Measurements from ENCODE around the gene KYNU. TPM values are rescaled to one million over a fixed set of nuclear protein-coding genes. Genes with fewer than 3 reads are reported as not detected.

Gene KYNU
- total RNA-seq, 1 donor from 2014 or later: not detected

DNA sequence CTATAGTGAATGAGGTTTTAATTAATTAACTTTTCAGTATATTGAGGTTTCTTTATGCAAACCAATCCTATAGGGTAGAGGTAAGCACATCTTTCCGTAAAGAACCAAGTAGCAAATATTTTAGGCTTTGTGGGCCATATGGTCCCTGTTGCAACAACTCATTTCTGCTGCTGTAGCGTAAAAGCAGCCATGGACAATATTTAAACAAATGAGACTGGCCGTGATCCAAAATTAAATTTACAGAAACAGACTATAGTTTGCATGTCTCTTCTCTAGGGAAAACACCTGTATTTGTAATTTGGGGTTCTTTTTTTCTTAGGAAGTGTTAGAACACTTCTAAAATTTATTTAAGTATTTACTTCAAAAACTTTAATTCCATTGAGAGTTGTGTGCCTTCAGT, 104.3 kb downstream of the KYNU start:
- no peak for TF ChIP-seq CTCF (IDR thresholded peaks at IDR 0.05; ENCODE audit: unreplicated experiment)
- H3K4me3 Mint-ChIP-seq (ENCODE audit: low read depth): no peak overlapping the region
- H3K4me1 Mint-ChIP-seq (ENCODE audit: low read depth): peaks cover 8% of the 10 kb centered on the region
- DNase-seq (ENCODE audit: low spot score, unreplicated experiment): no peak
- no peaks in the 10 kb centered on the region for H3K36me3 Mint-ChIP-seq (ENCODE audit: insufficient read depth)
- H3K27me3 Mint-ChIP-seq: no peaks in the 10 kb centered on the region
- H3K27ac Mint-ChIP-seq: no peak overlapping the region
- H3K9me3 Mint-ChIP-seq (ENCODE audit: low read depth): no peaks in the 10 kb centered on the region

- no peak for TF ChIP-seq CTCF (IDR thresholded peaks at IDR 0.05; ENCODE audit: unreplicated experiment)
- Mint-ChIP-seq H3K4me1 (ENCODE audit: low read depth) (peaks cover 8% of the 10 kb centered on the region), H3K9me3 (ENCODE audit: low read depth) (no peaks in the 10 kb centered on the region), H3K4me3 (ENCODE audit: low read depth) (no peak overlapping the region), H3K27ac (no peak overlapping the region), H3K27me3 (no peaks in the 10 kb centered on the region), H3K36me3 (ENCODE audit: insufficient read depth) (no peaks in the 10 kb centered on the region)
- DNase-seq (ENCODE audit: low spot score, unreplicated experiment): no peak
Measured at GRCh38 chr2:142983174-142983573, 105.7 kb downstream of the KYNU start.

DNA sequence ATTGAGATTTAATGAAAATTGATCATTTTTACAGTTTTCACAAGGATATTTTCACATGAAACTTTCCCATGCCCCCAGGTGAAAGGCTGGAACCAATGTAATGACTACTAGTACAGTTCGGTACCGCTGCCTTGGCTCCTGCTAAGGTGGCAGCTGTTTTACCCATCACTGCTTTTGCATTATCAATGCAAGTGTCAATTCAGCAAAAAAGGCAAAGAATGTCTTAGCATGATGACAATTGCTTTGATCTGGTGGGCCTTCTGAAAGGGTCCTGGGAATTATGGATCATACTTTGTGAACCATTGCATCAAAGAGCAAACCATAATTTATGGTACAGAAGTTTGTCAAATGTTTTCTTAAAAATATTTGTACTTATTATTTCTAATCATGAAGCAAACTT, 107.2 kb downstream of the KYNU start:
- no peaks in the 10 kb centered on the region for H3K27me3 Mint-ChIP-seq
- no peaks in the 10 kb centered on the region for H3K9me3 Mint-ChIP-seq (ENCODE audit: low read depth)
- no peak for DNase-seq (ENCODE audit: low spot score, unreplicated experiment)
- H3K27ac Mint-ChIP-seq: no peak overlapping the region
- TF ChIP-seq CTCF (IDR thresholded peaks at IDR 0.05; ENCODE audit: unreplicated experiment): no peak
- no peaks in the 10 kb centered on the region for H3K36me3 Mint-ChIP-seq (ENCODE audit: insufficient read depth)
- H3K4me3 Mint-ChIP-seq (ENCODE audit: low read depth): no peak overlapping the region
- H3K4me1 Mint-ChIP-seq (ENCODE audit: low read depth): peaks cover 8% of the 10 kb centered on the region

DNA sequence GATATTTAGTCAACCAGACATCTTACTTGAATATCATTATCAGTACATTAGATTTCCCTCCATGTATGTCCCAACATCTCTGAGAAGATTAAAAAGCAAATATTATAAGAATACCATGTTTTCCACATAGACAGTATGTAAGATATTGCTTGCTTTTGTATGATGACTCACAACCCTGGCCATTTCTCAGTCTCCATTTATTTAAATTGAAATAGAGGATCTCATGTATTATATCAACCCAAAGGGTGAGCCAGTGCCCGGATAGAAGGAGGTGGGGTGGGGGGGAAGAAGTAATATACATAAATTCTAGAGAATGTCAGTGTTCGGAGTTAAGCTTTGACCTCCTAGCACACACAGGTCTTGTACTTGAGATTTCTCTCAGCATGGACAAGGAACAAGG, 109.6 kb downstream of the KYNU start:
- no peak for TF ChIP-seq CTCF (IDR thresholded peaks at IDR 0.05; ENCODE audit: unreplicated experiment)
- Mint-ChIP-seq H3K4me1 (ENCODE audit: low read depth) (no peaks in the 10 kb centered on the region), H3K9me3 (ENCODE audit: low read depth) (no peaks in the 10 kb centered on the region), H3K27ac (no peak overlapping the region), H3K4me3 (ENCODE audit: low read depth) (no peak overlapping the region), H3K36me3 (ENCODE audit: insufficient read depth) (no peaks in the 10 kb centered on the region), H3K27me3 (no peaks in the 10 kb centered on the region)
- no peak for DNase-seq (ENCODE audit: low spot score, unreplicated experiment)

GRCh38 chr2:142989273-142990204, 112.1 kb downstream of the KYNU start:
- H3K4me1 Mint-ChIP-seq (ENCODE audit: low read depth): no peaks in the 10 kb centered on the region
- H3K36me3 Mint-ChIP-seq (ENCODE audit: insufficient read depth): no peaks in the 10 kb centered on the region
- TF ChIP-seq CTCF (IDR thresholded peaks at IDR 0.05; ENCODE audit: unreplicated experiment): peak; percentile 73
- no peak overlapping the region for H3K4me3 Mint-ChIP-seq (ENCODE audit: low read depth)
- H3K9me3 Mint-ChIP-seq (ENCODE audit: low read depth): no peaks in the 10 kb centered on the region
- no peak overlapping the region for H3K27ac Mint-ChIP-seq
- DNase-seq (ENCODE audit: low spot score, unreplicated experiment): no peak
- H3K27me3 Mint-ChIP-seq: no peaks in the 10 kb centered on the region
